HUES48 (cell line): ENCODE data around the gene CCM2.

Experiments used
- H3K27ac ChIP-seq: one replicate; pipeline ENCODE4 v1.7.0; 2013; ENCODE audit warnings: low read depth, low read length, inconsistent platforms
- H3K27me3 ChIP-seq: 2 replicates; pipeline ENCODE4 v1.6.1; 2013; ENCODE audit warnings: mild to moderate bottlenecking, low read length; ENCODE audit not compliant: control insufficient read depth, insufficient read depth
- H3K36me3 ChIP-seq: 2 replicates; pipeline ENCODE4 v1.6.1; 2013; ENCODE audit warnings: low read length; ENCODE audit not compliant: control insufficient read depth, insufficient read depth
- H3K4me1 ChIP-seq: 2 replicates; pipeline ENCODE4 v1.6.1; 2013; ENCODE audit warnings: mild to moderate bottlenecking, low read length; ENCODE audit not compliant: control insufficient read depth, insufficient read depth
- H3K4me3 ChIP-seq: 2 replicates; pipeline ENCODE4 v1.5.1; 2013; ENCODE audit warnings: mild to moderate bottlenecking, low read depth, low read length
- H3K9ac ChIP-seq: 2 replicates; pipeline ENCODE4 v1.6.1; 2013; ENCODE audit warnings: mild to moderate bottlenecking, low read depth, low read length, moderate library complexity
- H3K9me3 ChIP-seq: 2 replicates; pipeline ENCODE4 v1.6.1; 2013; ENCODE audit warnings: low read length; ENCODE audit not compliant: control insufficient read depth, insufficient read depth

Gene CCM2

DNA sequence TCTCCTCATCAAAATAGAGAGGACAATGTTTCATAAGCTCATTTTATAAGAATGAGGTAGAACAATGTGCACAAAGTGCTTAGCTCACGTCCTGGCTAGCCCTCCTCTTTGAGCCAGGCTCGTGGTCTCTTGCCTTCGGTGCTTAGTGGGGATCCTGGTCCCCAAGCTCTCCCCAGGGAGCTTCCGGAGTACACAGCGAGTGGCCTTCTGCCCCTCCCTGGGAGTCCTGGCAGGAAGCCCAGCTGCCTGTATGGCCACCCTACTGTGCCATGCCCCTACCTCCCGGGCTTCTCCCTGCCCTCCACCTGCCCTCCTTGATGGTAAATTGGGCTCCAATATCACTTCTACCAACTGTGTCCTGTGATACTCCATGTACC, 22.1 kb upstream of the CCM2 start:
- no peaks in the 10 kb centered on the region for H3K4me1 ChIP-seq
- H3K36me3 ChIP-seq, result peaks cover 22% of the 10 kb centered on the region
- no peaks in the 10 kb centered on the region for H3K9me3 ChIP-seq
- no peak overlapping the region for H3K4me3 ChIP-seq
- H3K27me3 ChIP-seq, result no peaks in the 10 kb centered on the region
- H3K27ac ChIP-seq, result no peak overlapping the region
- no peak overlapping the region for H3K9ac ChIP-seq

DNA sequence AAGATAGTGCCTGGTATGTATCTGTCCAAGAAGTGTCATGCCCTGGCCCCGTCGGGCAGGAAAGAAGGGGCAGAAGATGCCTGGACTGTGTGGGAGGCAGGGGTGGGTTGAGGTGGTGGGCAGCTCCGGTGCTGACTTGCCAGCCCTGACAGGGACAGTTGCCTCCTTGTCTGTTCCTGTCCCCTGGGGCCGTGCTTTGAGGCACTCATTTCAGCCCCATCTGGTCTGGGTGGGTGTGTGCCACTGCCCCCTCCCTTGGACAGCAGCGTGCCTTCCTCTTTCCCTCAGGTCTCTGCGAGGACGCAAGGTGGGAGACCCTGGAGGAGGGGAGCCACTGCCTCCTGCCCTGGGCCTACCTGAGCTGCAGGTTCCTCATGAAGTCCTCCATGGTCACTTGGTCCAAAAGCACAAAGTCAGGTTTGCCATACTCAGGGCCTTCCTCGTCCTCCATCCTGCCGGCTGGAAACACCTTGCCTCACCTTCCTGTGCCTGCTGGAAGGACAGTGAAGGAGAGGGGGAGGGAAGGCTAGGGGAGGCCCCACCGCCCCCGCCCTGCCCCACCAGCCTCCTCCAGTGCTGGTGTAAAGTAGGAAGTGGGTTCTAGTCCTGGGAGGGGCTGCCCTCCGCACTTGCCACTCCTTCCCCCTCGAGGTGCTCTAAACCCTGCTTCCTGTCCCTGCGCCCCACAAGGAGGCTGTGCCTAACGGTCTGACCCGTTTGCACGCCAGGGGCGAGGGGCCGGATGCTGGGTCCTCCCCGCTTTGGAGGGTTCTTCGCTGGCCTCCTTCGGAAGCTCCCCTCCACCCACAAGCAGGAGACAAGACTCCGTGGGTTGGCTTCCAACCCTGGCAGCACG, 21.3 kb upstream of the CCM2 start, which contains the start of gene MYO1G:
TSS of gene MYO1G (minus strand) at position 505 of the 856 bp plus-strand sequence. CDS start at position 451, 54 bp downstream.
- H3K27ac ChIP-seq, result no peak within 1 kb of the TSS

DNA sequence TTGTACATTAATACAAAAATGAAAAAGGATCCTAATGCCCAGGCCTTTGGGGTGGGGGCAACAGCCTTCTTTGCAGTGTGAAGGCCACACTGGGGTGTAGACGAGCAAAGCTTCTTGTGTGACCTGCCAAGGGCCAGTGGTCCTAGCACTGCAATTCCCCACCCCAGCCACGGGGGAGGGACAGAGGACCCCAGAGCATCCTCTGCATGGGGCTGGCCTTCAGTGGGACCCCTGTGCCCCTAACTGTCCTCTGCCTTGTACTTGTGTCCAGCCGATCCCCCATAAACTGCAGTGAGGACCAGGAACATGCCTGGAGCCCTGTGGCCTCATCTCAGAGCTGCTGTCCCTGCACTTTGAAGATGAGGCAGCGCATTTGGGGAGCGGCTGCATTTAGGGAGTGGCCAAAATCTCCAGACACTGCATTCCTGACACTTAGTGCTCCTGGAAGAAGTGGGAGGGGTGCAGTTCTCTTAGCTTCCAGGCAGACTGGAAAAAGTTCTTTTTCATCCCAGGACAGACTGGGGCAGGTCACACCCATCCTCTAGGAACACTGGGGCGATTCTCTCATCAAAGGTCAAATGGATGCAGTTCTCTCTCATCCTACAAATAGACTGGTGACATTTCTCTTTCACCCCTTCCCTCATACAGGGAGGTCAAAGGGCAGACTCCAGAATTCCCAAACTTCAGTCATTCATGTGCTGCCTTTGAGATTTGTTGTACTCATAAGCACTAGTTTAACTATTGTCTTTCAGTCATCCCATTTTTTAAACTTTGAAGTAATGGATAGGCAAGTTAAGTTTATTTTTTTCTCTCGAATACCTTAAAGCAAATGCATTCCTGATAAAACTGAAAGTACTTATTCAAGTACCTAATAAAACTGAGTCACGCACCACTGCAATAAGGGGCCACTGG, 20.3 kb upstream of the CCM2 start:
- Histone ChIP-seq H3K36me3 (peaks cover 40% of the 10 kb centered on the region), H3K4me1 (0 out of 2 replicates have a peak, but pooled peaks cover 1% of the 10 kb centered on the region), H3K9me3 (no peaks in the 10 kb centered on the region), H3K27ac (no peak overlapping the region), H3K27me3 (no peaks in the 10 kb centered on the region), H3K9ac (no peak overlapping the region), H3K4me3 (no peak overlapping the region)

More for the DNA sequence above, 21.3 kb upstream of the CCM2 start, which contains the start of gene MYO1G:
- no peaks in the 10 kb centered on the region for H3K9me3 ChIP-seq
- H3K27me3 ChIP-seq, result no peaks in the 10 kb centered on the region
- no peaks in the 10 kb centered on the region for H3K4me1 ChIP-seq
- H3K36me3 ChIP-seq, result peaks cover 30% of the 10 kb centered on the region
- no peak within 1 kb of the TSS for H3K4me3 ChIP-seq
- no peak within 1 kb of the TSS for H3K9ac ChIP-seq

DNA sequence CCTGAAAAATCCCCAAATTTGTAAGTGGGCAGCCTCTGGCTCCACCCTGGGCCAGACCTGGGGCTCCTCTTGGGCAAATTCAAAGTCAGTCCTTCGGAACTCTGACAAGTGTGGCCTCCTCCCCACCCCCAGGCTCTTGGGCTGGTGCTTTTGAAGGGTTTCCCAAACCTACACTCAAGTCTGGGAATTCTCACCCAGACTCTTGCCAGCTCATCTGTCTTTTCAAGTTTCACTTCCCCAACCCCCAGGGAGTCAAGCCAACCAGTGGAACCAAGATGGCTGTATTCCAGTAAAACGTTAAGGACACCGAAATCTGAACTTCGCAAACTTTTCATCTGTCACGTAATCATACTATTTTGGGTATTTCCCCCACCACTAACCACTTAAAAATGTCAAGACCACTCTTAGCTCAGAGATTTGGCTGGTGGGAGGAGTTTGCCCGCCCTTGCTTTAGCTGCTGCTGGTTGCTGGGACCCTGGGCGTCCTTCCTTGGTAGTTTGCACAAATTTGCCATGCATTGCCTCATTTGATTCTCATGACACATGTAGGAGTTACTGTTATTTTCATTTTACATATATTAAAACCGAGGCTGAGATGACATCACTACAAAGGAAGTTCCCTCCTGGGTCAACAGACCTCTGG, 19.5 kb upstream of the CCM2 start:
- Histone ChIP-seq H3K9me3 (no peaks in the 10 kb centered on the region), H3K4me3 (no peak overlapping the region), H3K27ac (no peak overlapping the region), H3K4me1 (peaks cover 9% of the 10 kb centered on the region; the same call in 1 of the 2 replicates), H3K36me3 (peaks cover 48% of the 10 kb centered on the region), H3K27me3 (no peaks in the 10 kb centered on the region), H3K9ac (no peak overlapping the region)

DNA sequence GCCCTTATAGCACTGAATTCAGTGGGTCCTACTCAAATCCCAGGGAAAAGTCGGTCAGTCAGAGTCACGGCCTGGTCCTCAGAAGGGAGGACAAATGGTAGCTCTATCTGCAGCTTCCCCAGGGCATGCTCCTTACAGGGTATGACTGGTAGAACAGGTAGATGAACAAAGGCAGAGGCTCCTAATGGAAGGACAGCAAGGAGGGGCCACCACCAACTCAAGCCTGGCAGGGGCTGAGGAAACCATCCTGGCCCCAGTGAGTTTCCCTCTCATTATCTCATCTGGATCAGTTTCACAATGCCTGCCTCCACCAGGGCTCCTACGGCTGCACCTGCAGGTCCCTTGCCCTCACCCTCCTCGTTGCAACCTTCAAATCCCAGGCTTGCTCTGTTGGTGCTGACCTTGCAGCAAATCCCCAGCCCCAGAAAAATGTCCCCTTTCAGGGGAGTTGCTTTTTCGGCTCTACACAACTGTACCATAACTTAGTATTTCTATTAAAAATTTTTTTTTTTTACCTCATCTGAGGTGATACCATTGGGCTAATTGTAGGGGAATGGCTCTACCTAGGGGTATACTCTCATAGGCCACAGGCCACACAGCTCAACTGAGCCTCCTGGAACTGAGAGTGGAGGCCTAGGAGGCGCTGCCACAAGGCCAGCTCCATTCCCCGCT, 18.8 kb upstream of the CCM2 start:
- no peak overlapping the region for H3K4me3 ChIP-seq
- peaks cover 12% of the 10 kb centered on the region; the same call in 1 of the 2 replicates for H3K4me1 ChIP-seq
- H3K9ac ChIP-seq, result no peak overlapping the region
- H3K27ac ChIP-seq, result peak overlapping the region; percentile 16
- H3K36me3 ChIP-seq, result peaks cover 53% of the 10 kb centered on the region
- H3K27me3 ChIP-seq, result no peaks in the 10 kb centered on the region
- H3K9me3 ChIP-seq, result no peaks in the 10 kb centered on the region

DNA sequence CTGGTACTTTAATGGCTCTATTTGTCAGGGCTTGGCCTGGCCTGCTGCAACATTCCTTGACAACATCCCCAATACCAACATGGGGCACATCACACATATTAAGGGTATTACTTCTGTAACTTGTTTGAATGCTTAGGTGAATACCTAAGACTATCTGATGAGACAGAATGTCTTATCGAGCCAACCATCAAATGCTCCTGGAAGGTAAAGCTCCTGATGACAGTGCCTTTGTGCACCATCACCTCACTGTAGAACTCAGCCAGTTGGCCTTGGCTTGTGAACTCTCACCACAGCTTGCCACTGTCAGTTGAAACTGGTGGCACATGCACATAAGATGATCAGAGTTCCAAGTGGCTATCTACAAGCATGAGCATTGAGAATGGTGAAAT, 17.5 kb upstream of the CCM2 start:
- H3K27ac ChIP-seq, result no peak overlapping the region
- H3K27me3 ChIP-seq, result no peaks in the 10 kb centered on the region
- H3K4me3 ChIP-seq, result no peak overlapping the region
- H3K4me1 ChIP-seq, result peaks cover 12% of the 10 kb centered on the region; the same call in 1 of the 2 replicates
- H3K9ac ChIP-seq, result no peak overlapping the region
- H3K36me3 ChIP-seq, result peaks cover 53% of the 10 kb centered on the region
- no peaks in the 10 kb centered on the region for H3K9me3 ChIP-seq

DNA sequence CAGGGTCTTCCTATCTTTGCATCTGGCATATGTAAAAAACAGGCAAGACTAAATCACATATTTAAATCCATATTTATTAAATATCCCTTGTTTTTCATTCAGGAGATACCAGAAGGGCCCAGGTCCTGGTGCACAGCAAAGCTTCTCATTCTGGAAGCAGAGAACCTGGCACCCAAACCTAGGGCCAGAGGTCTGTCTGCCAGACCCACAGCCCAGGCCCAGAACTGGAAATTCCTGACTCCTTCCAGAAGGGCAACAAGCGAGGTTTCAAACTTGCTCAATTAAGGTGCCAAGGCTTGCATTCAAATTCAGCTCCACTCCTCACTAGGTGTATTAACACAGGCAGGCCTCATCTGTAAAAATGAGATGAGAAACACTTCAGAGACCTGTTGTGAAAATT, 17.0 kb upstream of the CCM2 start:
- H3K27me3 ChIP-seq, result no peaks in the 10 kb centered on the region
- no peak overlapping the region for H3K27ac ChIP-seq
- peaks cover 12% of the 10 kb centered on the region; the same call in 1 of the 2 replicates for H3K4me1 ChIP-seq
- H3K36me3 ChIP-seq, result peaks cover 53% of the 10 kb centered on the region
- no peak overlapping the region for H3K9ac ChIP-seq
- H3K4me3 ChIP-seq, result no peak overlapping the region
- H3K9me3 ChIP-seq, result no peaks in the 10 kb centered on the region

DNA sequence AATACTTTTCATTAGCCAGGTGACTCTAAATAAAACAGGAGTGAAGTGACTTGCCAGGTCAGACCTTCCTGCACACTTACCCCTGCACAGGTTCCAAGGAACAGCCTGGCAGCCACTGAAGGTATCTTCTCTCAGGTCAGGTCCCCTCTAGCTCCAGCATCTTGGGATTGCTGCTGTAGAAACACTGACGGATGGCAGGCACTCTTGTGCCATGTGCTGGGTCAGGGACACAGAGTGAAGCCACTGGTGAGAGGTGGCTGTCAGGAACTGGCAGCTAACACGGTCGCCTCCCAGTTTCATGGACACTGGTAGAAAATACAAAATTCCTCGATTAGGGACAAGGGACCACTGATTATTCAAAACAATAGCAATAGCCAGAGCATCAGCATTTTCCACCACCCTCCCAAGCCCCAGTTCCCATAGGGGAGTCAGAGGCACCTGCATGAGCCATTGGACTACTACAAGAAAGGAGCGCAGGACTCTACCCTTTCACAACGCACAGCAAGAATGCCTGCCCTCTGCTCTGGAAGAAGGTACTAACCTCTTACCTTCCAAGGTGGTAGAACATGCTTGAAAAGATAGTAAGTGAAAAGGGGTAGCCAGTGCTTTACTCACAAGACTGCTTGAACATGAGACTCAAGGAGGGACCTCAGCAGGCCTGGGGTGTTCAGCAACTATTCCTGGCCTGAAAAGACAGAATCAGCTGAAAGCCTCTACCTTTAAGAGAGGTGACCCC, 16.1 kb upstream of the CCM2 start:
- Histone ChIP-seq H3K27me3 (no peaks in the 10 kb centered on the region), H3K36me3 (peaks cover 53% of the 10 kb centered on the region), H3K4me3 (no peak overlapping the region), H3K27ac (no peak overlapping the region), H3K9ac (no peak overlapping the region), H3K9me3 (no peaks in the 10 kb centered on the region), H3K4me1 (peaks cover 12% of the 10 kb centered on the region; the same call in 1 of the 2 replicates)

DNA sequence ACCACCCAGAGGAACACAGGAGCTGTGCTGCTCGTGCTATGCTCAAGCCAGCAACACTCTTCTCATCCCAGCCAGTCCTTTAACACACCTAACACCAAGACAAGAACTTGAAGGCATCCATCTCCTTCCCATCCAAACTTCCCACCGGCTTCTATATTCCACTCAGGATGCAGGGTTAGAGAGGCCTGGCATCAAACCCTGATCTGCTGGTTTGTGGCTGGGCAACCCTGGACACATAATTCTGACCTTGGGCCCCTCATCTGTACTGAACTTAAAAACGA, 15.6 kb upstream of the CCM2 start:
- Histone ChIP-seq H3K27ac (no peak overlapping the region), H3K4me3 (peak overlapping the region; percentile 89; the same call in 1 of the 2 replicates), H3K36me3 (peaks cover 53% of the 10 kb centered on the region), H3K9ac (peak overlapping the region; percentile 97; the same call in 1 of the 2 replicates), H3K9me3 (no peaks in the 10 kb centered on the region), H3K4me1 (peaks cover 12% of the 10 kb centered on the region; the same call in 1 of the 2 replicates), H3K27me3 (no peaks in the 10 kb centered on the region)
